Tibial nerve (tissue), 4 donors: ENCODE results near the gene METTL17.

Experiments
- EP300 ChIP-seq, 2 donors: sonication (generic); formaldehyde crosslinking; IDR thresholded peaks; one replicate each; pipeline ENCODE4 v1.6.1; 2017; ENCODE audit warnings: antibody characterized with exemption in 2 of 2, mild to moderate bottlenecking in 1 of 2
- POLR2A ChIP-seq, 2 donors: fragments of 450-650 bp; IDR thresholded peaks; one replicate each; pipeline ENCODE4 v1.6.1; 2017; ENCODE audit warnings: antibody characterized with exemption in 2 of 2, mild to moderate bottlenecking in 2 of 2, moderate library complexity in 2 of 2
- TF ChIP-seq, protein P1 (sequence below), 5 experiments: fragments of 200-600 bp in 3 of 5; fragments of 450-650 bp in 2 of 5; sonication (generic) in 3 of 5; IDR thresholded peaks; one replicate each; pipeline ENCODE4 v1.5.1; 2016 to 2019; ENCODE audit warnings: antibody characterized with exemption in 5 of 5, mild to moderate bottlenecking in 3 of 5, moderate library complexity in 2 of 5

GRCh38 chr14:20988717-20989470 lies 886 bp upstream of the METTL17 start:
- TF ChIP-seq EP300 (IDR thresholded peaks at IDR 0.05) = no peak
- TF ChIP-seq, protein P1, sequence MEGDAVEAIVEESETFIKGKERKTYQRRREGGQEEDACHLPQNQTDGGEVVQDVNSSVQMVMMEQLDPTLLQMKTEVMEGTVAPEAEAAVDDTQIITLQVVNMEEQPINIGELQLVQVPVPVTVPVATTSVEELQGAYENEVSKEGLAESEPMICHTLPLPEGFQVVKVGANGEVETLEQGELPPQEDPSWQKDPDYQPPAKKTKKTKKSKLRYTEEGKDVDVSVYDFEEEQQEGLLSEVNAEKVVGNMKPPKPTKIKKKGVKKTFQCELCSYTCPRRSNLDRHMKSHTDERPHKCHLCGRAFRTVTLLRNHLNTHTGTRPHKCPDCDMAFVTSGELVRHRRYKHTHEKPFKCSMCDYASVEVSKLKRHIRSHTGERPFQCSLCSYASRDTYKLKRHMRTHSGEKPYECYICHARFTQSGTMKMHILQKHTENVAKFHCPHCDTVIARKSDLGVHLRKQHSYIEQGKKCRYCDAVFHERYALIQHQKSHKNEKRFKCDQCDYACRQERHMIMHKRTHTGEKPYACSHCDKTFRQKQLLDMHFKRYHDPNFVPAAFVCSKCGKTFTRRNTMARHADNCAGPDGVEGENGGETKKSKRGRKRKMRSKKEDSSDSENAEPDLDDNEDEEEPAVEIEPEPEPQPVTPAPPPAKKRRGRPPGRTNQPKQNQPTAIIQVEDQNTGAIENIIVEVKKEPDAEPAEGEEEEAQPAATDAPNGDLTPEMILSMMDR (IDR thresholded peaks at IDR 0.05) = no peak
- TF ChIP-seq POLR2A (IDR thresholded peaks at IDR 0.05) = no peak
